ENCODE measurements around the gene CHCHD3.

CHCHD3 gene

DNA sequence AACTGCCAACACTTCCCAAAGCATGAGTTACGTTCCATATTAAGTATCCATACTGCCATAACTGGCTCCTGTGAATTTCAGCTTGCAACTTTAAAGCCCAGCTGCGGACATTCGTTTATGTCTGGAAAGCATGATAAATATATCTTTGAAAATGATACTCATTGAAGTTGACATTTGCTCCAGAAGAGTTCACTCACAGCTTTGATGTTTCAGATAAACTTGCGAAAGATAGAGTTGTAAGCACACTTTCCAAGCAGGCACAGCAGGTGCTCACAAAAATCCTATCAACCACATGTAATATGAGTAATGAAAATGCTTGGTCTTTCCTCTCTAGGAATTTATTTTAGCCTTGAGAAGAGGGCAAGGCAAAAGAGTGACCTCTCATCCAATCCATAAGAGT lies 4.5 kb downstream of the CHCHD3 start:
- DNase-seq (ENCODE audit: low spot score) = no peak

DNA sequence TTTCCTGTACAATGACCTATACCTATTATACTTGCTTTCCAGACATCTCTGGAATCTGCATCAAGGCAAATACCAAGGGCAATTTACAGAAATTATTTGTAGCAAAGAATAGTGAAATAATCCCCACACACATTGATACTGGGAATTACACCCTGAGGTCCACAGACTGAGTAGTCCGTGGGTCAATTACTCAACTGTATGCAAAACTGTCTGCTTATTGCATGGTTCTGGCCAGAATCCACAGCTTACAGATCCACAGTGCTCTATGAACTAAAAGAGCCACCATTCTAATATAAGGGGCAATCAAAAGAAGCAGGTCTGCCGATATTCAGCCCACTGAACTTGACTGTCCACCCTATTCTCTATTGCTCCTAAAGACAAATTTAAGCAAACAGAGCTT lies 5.7 kb downstream of the CHCHD3 start:
- no peak for DNase-seq (ENCODE audit: low spot score)

DNA sequence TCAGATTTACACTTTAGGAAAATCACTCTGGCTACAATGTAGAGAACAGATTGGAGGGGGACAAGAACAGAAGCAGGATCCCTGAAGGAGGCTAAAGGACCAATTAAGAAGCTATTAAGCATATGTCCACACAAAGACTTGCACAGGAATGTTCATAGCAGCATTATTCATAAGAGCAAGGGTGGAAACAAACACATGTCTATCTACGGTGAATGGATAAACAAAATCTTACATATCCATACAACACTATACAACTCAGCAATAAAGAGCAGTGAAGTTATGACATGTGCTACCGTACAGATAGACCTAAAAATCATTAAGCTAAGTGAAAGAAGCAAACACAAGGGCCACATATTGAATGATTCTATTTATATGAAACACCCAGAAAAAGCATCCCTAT lies 10.4 kb downstream of the CHCHD3 start:
- no peak for DNase-seq (ENCODE audit: low spot score)

DNA sequence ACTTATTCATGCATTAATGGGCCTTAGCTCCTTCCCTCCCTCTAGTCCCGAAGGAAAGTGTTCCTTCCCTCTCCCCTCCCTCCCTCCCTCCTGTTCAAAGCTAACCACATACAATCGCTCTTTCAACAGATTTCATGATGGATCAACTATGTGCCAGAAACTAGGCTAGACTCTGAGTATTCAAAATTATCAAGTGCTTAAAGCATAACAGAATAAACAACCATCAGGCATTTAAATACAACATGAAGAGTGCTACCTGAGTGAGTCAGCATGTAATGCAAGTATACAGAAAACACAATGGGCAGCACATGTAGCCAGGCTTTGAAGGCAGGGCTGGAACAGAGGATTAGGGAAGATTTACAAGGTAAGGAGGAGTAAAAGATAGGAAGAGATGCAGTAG lies 11.3 kb downstream of the CHCHD3 start:
- no peak for DNase-seq (ENCODE audit: low spot score)

DNA sequence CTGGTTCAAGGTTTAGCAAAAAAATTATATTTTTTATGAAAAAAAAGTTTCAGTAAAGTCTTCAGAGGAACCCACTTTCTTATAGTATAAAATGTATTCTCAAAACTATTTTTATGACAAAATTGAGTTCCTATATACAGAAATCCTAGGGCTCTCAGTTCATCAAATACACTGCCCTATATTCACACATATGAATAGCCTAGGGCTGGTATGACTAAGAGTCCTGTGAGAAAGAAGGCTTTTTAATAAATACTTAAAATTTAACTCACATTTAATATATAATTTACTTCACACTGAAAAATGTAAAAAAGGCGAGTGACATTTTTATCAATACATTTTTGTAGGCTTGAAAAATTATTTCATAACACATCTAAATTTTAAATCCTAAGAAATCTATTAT lies 16.6 kb downstream of the CHCHD3 start:
- DNase-seq (ENCODE audit: low spot score) = no peak

DNA sequence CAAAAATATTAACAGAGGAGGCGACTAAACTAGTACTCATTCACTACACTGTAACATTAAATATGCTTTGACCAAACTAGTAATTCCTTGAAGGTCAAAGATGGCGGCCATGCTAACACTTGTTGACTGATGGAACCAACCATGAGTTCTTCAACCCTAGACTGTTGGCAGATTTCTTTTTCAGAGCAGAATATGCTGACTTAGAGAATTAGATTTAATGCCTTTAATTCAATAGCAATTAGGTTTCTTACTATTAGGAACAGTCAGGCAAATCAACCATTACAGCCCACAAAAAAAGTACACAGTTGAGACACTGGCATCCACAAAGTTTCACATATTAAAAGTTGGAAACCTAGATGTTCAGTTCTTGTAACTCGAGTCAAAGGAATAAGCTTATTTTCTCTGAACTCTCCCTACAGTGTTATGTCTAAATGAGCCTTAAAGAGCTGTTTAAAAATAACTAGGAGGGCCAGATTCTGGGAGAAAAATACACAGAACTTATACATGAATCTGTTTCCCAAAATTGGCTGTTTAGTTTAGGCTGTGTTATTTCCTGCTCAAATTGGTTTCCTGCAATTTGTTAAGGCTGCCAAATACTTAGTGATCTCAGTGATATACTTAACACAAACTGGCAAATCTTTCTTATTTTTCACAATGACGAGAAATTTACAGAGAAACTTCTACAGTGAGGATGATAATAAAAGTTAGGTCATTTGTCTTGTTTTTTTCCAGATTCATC lies 17.6 kb downstream of the CHCHD3 start:
- DNase-seq (ENCODE audit: low spot score) = no peak

DNA sequence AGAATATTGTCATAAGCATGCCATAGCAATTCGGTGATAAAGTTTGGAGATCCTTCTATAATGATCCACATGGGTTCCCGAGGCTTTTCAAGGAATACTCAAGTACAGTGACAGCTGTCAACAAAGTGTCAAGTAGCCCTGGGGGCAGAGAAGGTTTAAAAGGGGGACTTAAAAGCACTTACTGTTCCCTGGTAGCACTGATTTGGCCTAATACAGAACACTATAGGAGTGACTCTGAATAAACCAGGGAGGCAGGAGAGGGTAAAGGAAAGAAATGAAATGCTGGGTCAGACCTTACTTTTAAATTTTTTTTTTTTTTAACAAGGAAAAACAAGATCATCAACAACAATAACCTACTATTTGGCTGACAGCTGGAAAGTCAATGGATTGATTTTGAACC lies 20.1 kb downstream of the CHCHD3 start:
- DNase-seq (ENCODE audit: low spot score) = no peak

DNA sequence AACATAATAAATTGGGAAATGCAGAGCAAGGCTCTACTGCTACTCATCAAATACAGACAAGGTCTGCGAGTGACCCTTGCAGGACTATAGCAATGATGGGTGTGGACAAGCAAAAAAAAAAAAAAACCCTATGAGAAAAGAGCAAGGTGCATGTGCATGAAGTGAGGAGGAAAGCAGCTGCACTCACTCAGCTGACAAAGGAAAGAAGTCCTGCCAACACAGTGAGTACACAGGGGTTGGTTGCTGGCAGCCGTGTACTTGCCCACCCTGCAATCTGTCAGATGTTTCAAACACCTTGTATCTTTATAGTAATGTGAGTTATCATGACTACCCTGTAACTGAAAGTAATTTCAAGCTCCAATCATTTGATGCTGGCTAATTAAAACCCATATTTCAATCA lies 20.5 kb downstream of the CHCHD3 start:
- no peak for DNase-seq (ENCODE audit: low spot score)

DNA sequence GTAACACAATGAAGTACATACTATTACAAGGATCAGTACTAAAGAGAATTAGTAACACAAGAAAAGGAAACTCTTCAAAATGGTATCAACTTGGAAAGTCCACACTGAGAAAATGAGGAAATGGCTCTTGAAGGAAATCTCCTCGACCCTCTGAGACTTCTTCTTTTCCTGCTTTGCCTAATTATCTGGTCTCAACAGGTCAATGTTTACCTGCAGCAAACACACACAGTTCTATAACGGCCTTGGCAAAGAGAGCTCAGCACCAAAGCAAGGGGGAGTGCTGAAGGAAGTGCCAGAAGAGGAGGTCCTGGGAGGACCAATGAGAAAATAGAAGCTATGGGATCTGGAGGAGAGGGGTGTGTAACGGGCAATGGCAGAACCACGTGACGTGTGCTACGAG lies 21.9 kb downstream of the CHCHD3 start:
- DNase-seq (ENCODE audit: low spot score) = no peak

DNA sequence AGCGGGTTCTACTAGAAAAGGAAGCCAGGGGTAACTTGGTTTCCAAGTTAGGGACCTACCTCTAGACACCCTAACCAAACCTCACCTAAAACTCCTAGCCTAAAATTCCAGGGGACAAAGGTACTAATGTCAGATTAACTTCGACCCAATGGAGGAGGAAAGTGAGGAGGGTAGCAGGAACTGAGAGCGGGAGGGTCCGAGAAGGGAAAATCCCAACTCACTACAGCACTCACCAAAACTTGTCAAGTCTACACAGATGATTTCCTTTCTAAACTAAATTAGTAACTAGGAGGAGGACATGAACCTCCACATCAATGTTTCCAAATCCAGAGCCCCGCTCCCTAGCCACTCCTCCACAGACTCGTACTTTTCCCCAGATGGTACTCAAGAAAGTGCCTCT lies 22.6 kb downstream of the CHCHD3 start:
- DNase-seq (ENCODE audit: low spot score) = no peak

DNA sequence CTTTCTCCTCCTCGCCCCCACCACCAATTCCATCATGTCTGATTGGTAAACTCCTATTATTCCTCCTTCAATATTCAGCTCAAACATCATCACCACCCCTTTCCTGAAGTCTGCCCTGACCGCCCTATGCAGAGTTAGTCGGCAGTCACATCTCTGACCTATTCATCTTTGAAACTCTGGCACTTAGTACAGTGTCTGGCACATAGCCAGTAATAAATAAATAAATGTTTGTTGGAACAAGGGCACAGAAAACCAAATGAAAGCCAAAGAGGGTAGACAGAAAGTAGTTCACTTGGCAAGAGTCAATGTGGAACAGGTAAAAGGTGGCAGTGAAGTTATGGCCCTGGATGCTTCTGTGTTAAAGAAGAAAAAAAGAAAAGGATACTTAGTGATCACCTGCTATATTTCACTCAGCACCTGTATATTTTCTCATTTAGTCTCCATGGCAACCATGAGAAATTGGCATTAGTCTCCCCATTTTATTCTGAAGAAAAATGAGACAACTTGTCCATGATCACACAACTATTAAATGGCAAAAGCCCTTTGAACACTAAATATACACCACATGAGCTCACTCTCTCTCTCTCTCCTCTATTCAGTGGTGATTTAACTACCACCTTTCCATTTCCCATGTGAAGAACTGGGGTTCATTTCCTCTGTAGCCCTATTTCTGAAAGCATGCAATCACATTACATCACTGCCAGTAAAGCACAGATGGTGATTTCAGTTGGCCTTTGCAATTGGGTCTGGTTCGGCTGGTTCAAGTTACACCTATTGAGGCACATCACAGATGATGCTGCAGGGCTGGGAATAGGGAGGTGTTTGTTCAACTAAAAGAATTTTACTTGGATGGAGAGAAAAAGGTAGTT lies 25.3 kb downstream of the CHCHD3 start:
- no peak for DNase-seq (ENCODE audit: low spot score)

DNA sequence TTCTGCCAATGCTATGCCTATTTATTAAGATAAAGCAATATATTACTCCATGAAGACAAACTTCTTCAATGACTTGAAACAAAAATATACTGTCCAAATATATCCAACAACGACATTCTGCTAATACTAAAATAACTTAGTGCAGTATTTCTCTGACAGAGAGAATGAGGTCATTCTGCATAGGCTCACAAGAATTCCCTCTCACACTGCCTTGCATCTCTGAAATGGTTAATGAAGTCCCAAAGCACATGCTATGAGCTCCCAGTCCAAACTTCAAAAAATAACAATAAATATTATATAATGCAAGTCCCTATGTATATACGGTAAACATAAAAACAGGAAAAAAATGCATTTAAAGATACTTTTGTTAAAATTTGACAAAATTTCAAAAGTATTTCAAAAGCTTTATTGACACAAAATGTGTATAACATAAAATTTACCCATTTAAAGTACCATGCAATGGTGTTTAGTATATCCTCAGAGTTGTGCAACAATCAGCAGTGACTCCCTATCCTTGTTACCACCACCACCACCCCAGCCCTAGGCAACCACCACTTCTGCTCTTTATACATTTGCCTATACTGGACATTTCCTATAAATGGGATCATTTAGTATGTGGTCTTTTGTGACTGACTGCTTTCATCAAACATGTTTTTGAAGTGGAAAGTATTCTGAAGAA lies 27.6 kb downstream of the CHCHD3 start:
- DNase-seq (ENCODE audit: low spot score) = no peak

DNA sequence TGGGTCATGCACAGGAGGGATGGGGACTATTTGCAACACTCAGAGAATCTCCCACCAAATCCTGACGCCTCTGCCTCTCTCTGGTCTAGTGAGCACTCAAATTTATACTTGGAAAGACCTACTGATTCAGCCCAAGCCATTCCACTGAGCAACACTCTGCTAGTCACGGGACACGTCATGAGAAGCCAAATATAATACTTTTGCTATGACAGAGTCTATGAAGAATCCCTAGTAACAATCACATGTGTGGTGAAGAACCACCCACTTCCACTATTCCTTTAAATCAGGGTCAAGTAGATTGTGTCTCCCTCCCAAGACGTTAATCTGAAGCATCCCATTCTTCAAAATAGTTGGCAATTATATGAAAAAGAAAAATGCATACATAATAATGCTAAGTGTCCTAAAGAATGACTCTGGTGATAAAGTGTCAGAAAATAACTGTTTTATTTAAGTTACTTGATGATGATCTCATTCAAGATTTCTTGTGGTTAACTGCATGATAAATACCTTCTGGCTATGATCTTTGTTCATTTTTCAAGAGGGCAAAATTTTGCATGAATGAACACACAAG lies 28.5 kb downstream of the CHCHD3 start:
- DNase-seq (ENCODE audit: low spot score) = no peak

DNA sequence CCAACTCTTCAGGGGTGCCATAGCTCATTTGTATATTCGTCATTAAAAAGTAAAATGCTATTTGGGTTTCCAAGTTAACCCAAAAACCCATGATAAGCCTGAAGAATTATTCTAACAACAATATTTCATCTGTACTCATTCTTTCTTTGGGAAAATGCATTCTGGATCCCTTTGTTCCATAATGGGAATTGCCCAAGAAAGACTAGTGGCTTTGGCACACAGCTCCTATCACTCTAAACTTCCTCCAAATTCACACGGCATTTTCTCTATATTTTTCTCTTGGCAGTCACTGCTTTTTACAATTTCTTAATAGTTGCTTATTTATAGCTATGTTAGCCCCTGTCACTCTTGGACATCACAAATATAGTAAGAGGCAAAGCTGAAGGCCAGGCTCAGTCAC lies 29.1 kb downstream of the CHCHD3 start:
- DNase-seq (ENCODE audit: low spot score) = no peak

DNA sequence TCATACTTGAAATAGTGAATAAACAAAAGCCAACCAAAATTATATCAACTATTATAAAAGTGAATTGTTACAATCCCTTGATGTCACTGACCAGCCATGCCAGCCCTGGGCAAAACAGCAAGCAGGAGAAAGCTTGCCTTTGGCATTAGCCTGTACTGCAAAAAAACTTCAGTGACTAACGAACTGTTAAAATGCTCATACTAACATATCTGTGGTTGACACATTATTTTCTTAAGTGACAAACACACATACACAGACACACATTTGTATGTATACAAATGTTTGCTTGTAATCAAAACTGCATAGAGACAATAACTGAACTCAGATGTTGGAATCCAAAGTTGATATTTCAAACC lies 29.5 kb downstream of the CHCHD3 start:
- no peak for DNase-seq (ENCODE audit: low spot score)

DNA sequence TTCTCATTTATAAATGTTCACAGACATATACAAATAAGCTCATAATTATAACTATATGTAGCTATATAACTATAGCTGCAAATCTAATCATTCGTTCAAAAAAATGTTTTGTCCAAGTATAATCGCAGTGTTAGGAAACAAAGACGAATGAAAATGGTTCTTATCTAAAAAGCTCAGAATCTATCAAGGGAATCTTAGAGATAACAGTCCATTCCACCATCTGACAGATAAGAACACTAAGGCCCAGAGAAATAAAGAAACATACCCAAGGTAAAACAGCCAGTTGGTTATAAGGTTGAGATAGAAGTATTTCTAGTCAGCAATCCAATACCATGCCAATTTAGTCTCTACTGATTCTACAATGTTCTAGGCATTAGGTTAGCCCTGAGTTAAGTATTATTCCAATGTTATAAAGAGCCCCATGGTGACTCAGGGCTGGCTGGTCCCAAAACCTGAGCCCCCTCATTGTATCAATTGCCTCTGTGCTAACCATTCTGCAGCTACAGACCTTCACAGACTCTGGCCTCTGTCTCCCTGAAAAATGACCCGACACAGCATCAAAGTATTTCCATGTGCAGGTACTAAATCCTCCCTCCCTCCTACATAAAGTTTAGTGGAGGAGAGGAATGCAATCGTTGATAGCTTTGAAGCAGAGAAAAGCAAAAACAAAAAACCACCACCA lies 30.0 kb downstream of the CHCHD3 start:
- no peak for DNase-seq (ENCODE audit: low spot score)

DNA sequence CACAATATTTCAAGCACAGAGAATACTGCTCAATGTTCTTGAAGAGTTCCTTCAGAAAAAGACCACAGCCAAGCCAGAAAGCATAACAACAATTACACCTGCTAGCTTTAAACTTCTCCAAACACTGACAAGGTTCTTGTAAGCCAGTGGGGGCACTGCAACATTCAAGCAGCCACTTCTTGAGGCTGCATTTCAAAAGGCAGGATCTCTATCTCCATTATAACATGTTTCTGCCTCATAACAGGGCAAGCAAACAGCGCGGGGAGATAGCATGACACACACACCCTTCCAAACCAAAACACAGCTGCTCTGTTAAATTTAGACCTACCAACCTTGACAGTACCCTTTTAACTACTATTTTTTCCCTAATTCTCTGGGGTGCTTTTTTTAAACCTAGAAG lies 30.8 kb downstream of the CHCHD3 start:
- DNase-seq (ENCODE audit: low spot score) = no peak

DNA sequence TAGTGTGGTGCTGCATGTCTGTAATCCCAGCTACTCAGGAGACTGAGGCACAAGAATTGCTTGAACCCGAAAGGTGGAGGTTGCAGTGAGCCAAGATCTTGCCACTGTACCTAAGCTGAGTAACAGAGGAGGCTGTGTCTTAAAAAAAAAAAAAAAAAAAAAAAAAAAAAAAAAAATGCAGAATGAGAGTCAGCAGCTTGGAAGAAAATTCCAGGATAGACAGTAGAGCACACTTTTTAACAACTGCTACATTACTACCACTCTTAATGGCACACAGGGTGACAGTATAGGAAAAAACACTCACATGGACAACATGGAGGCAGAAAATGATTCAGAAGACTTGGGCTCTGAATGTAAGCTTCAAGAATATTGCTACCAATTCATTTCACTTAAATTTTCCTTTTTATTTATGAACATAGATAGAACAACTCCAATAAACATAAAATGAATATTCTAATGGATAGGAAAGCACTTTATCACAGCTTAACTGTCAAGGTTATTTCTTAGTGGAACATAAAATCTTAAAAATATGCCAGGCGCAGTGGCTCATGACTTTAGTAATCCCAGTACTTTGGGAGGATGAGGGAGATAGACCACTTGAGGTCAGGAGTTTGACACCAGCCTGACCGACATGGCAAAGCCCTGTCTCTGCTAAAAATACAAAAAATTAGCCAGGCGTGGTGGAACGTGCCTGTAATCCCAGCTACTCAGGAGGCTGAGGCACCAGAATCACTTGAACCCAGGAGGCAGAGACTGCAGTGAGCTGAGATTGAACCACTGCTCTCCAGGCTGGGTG lies 31.5 kb downstream of the CHCHD3 start:
- DNase-seq (ENCODE audit: low spot score) = no peak

DNA sequence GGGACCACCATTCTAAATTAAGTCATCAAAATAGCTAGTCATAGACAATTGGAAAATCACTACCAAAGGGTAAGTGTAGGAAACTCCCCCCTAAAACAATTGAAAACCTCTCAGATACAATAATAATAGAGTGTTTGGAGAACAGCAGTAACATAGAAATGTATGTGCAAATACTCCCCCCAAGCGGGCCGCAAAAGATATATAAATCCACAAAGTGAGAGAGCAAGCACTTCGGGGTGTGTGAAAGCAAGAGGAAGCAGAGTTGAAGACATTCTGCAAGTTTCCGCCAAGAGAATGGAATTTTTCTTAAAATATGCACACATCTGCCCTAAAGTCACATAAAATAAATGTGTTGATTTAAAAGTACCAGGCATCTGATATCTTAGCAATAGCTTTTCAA lies 33.3 kb downstream of the CHCHD3 start:
- no peak for DNase-seq (ENCODE audit: low spot score)

DNA sequence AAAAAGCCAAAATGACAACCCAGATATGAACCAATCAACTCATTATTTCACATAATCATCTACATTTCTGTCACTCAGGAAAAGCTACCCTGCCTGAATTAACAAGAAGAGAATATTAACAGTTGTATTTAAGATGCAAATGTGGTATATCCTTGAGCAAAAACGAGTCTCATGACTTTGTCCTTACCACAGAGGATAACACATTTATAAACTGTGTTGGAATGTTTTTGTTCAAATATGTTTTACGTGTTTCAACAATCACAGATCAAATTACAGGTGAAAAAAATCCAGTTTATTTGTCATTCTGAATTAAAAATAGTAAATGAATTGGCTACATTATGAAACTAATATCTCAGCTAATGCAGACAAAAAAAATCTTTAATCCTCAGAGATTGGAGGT lies 34.6 kb downstream of the CHCHD3 start:
- DNase-seq (ENCODE audit: low spot score) = no peak

DNA sequence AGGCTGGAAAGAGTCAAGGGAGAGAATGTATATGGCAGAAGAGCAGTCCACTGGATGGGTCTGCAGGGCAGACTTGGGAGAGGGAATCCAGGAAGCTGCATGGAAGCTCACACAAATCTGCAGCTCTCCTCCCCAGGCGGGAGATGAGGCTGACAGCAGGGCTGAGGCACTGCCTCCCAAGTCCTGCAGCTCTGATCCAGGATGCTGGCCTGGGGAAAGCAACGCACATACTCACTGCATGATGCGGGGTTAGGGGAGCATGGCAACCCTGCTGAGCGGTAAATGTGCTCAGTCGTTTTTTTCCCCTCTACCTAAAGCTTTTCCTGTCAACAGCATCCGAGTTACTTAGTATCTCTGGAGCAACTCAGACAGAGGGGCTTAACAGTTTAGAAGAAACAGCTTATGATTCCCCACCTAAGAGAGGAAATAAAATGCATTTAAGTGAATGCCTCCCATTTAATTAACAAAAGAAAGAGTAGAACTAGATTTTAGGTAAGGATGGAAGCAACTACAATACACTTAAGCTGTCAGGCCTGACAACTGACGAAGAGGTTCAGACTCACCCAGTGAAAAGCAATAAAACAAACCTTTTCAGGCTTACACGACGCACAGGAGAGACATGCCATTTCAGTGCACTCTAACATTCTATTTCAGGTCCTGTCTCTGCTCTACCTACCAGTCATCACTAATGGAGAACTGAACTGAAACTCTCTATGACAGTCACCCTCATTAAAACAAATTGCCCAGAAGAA lies 37.0 kb downstream of the CHCHD3 start:
- no peak for DNase-seq (ENCODE audit: low spot score)
